Smooth muscle cell (in vitro differentiated cells): ENCODE results near the gene LIMCH1. TPM values are rescaled to one million over a fixed set of nuclear protein-coding genes. Genes with fewer than 3 reads are reported as not detected.
"Not testable (repeated sequence)": the region's sequence is repeated elsewhere in the genome, so short reads cannot be mapped to it uniquely, and the experiment has no call there.

ENCODE experiments used
- DNase-seq: peaks from one replicate; lab custom pipeline; 2025; ENCODE audit not compliant: unreplicated experiment; lab: John Stamatoyannopoulos, UW
- H2AFZ ChIP-seq: fragments of 200-600 bp; sonication (generic); 2 replicates; pipeline ENCODE4 v1.6.0; 2016; ENCODE audit warnings: antibody characterized with exemption, low read depth, mild to moderate bottlenecking
- H3F3A ChIP-seq: fragments of 200-600 bp; sonication (generic); 2 replicates; pipeline ENCODE4 v1.6.0; 2017; ENCODE audit warnings: antibody characterized with exemption, low read depth
- H3K27ac ChIP-seq: fragments of 200-600 bp; sonication (generic); 2 replicates; pipeline ENCODE4 v1.5.1; 2016; ENCODE audit warnings: low read depth, mild to moderate bottlenecking
- H3K27me3 ChIP-seq: fragments of 200-600 bp; sonication (generic); 2 replicates; pipeline ENCODE4 v1.6.1; 2016; ENCODE audit warnings: low read depth, mild to moderate bottlenecking
- H3K36me3 ChIP-seq: fragments of 200-600 bp; sonication (generic); 2 replicates; pipeline ENCODE4 v1.5.1; 2016; ENCODE audit warnings: low read depth
- H3K4me1 ChIP-seq: fragments of 200-600 bp; sonication (generic); 2 replicates; pipeline ENCODE4 v1.5.1; 2016; ENCODE audit warnings: low read depth
- H3K4me2 ChIP-seq: fragments of 200-600 bp; sonication (generic); 2 replicates; pipeline ENCODE4 v1.6.0; 2016; ENCODE audit warnings: mild to moderate bottlenecking
- H3K4me3 ChIP-seq: fragments of 200-600 bp; sonication (generic); 2 replicates; pipeline ENCODE4 v1.5.1; 2016; ENCODE audit warnings: mild to moderate bottlenecking
- H3K79me2 ChIP-seq: fragments of 200-600 bp; sonication (generic); 2 replicates; pipeline ENCODE4 v1.6.0; 2016; ENCODE audit warnings: low read depth, mild to moderate bottlenecking
- H3K9ac ChIP-seq: fragments of 200-600 bp; sonication (generic); 2 replicates; pipeline ENCODE4 v1.6.0; 2016; ENCODE audit warnings: low read depth
- H3K9me3 ChIP-seq: fragments of 200-600 bp; sonication (generic); replicated peaks from 2 replicates; pipeline ENCODE4 v1.5.1; 2016; ENCODE audit warnings: low read depth
- H4K20me1 ChIP-seq: fragments of 200-600 bp; sonication (generic); 2 replicates; pipeline ENCODE4 v1.6.0; 2016; ENCODE audit warnings: low read depth
- CTCF ChIP-seq: fragments of 200-600 bp; sonication (generic); IDR thresholded peaks from 2 replicates; pipeline ENCODE4 v1.5.1; 2017; ENCODE audit warnings: borderline replicate concordance, mild to moderate bottlenecking, antibody characterized with exemption; ENCODE audit not compliant: insufficient read depth, poor library complexity, severe bottlenecking
- WGBS: methylation state at CpG from one replicate; pipeline ENCODE4 v1.1.7; 2016; ENCODE audit warnings: low lambda C conversion rate; 5-methylcytosine and 5-hydroxymethylcytosine counted together
- polyA plus RNA-seq: library from polyadenylated mRNA; unstranded; fragments of >200 nt; fragmentation: Nextera tagmentation; extraction: Ambion mirVana; gene quantifications from 2 replicates; pipeline ENCODE4 v1.2.1, GENCODE V29; 2016
- total RNA-seq: library from RNA; depleted of rRNA; stranded (reverse); fragments of >200 nt; gene quantifications from 2 replicates; pipeline ENCODE4 v1.2.3, GENCODE V29; 2014

LIMCH1 gene
- total and polyA plus RNA-seq, 2 experiments from 2014 or later: 2.6 to 7.6 TPM

DNA sequence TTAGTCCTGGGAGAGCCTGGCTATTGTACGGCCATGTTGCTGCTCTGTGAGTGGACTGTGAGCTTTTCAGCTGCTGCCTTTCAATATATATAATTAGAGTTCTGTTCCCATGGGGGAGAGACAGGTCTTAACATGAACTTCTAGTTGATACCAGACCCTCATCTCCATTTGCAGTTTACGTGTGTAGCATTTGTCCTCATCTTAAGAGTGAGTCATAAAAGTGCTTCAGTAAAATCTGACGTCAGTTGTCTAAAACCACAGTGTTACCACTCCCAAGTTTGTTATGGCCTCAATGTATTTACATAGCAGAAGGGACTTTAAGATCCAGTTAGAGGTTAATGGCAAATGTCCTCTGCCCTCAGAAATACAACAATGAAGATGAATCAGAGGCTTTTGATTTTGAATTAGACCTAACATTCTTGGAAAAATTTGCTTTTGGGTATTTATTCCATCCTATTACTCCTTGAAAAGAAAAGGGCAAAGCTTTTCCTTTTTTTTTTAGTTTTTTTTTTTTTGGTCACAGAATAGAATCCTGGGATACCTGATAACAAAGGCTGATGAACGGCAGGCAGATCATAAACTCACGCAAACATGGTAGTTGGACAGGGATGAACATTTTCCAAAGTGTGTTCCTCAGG is 172.0 kb downstream of the LIMCH1 start:
- no peak overlapping the region for H3K9ac ChIP-seq
- no peaks in the 10 kb centered on the region for H3K79me2 ChIP-seq
- no peak for TF ChIP-seq CTCF
- H3K4me1 ChIP-seq: no peaks in the 10 kb centered on the region
- H3K27ac ChIP-seq: peak overlapping the region; percentile 42
- 50% methylated on average over 5 of the region's 5 CpGs for WGBS
- H3F3A ChIP-seq: no peaks in the 10 kb centered on the region
- H3K4me2 ChIP-seq: no peak overlapping the region
- no peaks in the 10 kb centered on the region for H3K9me3 ChIP-seq
- H3K27me3 ChIP-seq: peaks cover 21% of the 10 kb centered on the region
- no peaks in the 10 kb centered on the region for H3K36me3 ChIP-seq
- no peak for DNase-seq
- H4K20me1 ChIP-seq: no peaks in the 10 kb centered on the region
- H2AFZ ChIP-seq: no peak overlapping the region
- H3K4me3 ChIP-seq: no peak overlapping the region

DNA sequence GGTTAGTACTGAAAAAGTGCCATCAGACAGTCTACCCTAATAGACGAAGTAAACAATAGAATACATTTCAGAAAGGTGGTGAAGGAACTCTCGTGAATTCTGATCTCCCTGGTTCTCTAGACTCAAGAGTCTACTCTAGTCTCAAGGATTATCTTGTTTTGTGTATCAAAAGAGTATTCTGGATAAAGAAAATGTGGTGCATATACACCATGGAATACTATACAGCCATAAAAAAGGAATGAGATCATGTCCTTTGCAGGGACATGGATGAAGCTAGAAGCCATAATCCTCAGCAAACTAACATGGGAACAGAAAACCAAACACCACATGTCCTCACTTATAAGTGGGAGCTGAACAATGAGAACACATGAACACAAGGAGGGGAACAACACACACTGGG is 173.7 kb downstream of the LIMCH1 start:
- not testable (repeated sequence) for H3K27ac ChIP-seq, H3K4me2 ChIP-seq, H3K4me1 ChIP-seq, H3K9ac ChIP-seq, H3K4me3 ChIP-seq, H3K79me2 ChIP-seq, H2AFZ ChIP-seq, H3F3A ChIP-seq, H3K36me3 ChIP-seq, DNase-seq, H3K9me3 ChIP-seq, H4K20me1 ChIP-seq
- 93% methylated on average over 2 of the region's 2 CpGs for WGBS
- H3K27me3 ChIP-seq: peaks cover 15% of the 10 kb centered on the region

DNA sequence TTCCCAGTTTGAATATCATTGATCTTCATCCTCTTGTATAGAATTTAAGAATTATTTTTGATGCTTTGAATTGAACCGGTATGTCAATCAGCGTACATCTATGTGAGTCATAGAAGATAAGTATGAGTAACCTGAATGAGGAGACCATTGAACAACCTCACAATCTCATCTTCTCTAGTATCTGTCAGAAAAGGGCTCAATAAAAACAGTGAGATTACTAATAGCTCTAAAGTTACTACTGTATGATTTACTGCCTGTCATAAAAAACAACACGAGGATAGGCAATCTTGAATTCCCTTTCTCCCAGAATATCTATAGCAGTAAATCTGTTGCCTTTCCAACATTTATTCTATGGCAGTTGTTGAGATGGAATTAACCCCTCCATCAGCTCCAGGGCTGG is 174.5 kb downstream of the LIMCH1 start:
- Histone ChIP-seq H2AFZ (no peak overlapping the region), H3K4me1 (no peaks in the 10 kb centered on the region), H4K20me1 (no peaks in the 10 kb centered on the region), H3F3A (no peaks in the 10 kb centered on the region), H3K79me2 (no peaks in the 10 kb centered on the region), H3K4me2 (no peak overlapping the region), H3K9me3 (no peaks in the 10 kb centered on the region), H3K9ac (no peak overlapping the region), H3K27me3 (peaks cover 9% of the 10 kb centered on the region), H3K27ac (no peak overlapping the region), H3K4me3 (no peak overlapping the region), H3K36me3 (no peaks in the 10 kb centered on the region)
- DNase-seq: no peak
- 85% methylated on average over 3 of the region's 3 CpGs for WGBS
- no peak for TF ChIP-seq CTCF

DNA sequence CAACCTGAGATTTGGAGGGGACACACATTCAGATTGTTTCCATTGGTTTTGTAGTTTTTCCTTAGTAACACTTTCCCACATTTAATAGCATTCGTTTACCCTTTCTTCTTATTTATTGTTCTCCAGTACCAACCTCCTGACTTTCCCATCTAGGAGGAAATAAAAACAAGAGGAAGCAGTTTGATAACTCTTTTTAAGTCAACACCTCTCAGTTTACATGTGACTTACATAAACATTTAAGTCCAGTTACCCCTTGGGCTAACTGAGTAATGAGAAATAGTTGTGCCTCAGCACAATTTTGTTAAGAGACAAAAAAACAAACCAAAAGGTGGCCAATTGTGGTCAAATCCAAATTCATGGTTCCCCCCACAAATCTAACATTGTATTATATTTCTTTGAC is 175.8 kb downstream of the LIMCH1 start:
- Histone ChIP-seq H3K9ac (no peak overlapping the region), H3K9me3 (no peaks in the 10 kb centered on the region), H3K4me3 (no peak overlapping the region), H2AFZ (no peak overlapping the region), H3K36me3 (no peaks in the 10 kb centered on the region), H3K4me1 (no peaks in the 10 kb centered on the region), H3F3A (no peaks in the 10 kb centered on the region), H3K79me2 (no peaks in the 10 kb centered on the region), H3K27me3 (peaks cover 16% of the 10 kb centered on the region), H3K4me2 (no peak overlapping the region), H3K27ac (no peak overlapping the region), H4K20me1 (no peaks in the 10 kb centered on the region)
- no peak for TF ChIP-seq CTCF
- DNase-seq: no peak
- 77% methylated on average over 1 of the region's 1 CpG for WGBS
